Renal cortical epithelial cell (primary cell): ENCODE data around the gene PDK2. TPM values are rescaled to one million over a fixed set of nuclear protein-coding genes. Genes with fewer than 3 reads are reported as not detected.

ENCODE experiments used
- DNase-seq: peaks from one replicate; pipeline ENCODE4 v3.0.0-alpha.2; 2011; ENCODE audit warnings: low read depth
- total RNA-seq: library from RNA; depleted of rRNA; stranded (reverse); fragments of >200 nt; gene quantifications from 2 replicates; pipeline ENCODE4 v1.2.3, GENCODE V29; 2014

PDK2 gene
- total RNA-seq, 1 donor from 2014 or later: 37.9 TPM

GRCh38 chr17:50135316-50136095, 40.4 kb downstream of the PDK2 start:
- DNase-seq: peak; percentile 39

- DNase-seq: no peak
These were observed 41.0 kb downstream of the PDK2 start for GRCh38 chr17:50136096-50136687.

- no peak for DNase-seq
These were observed 41.9 kb downstream of the PDK2 start for GRCh38 chr17:50137042-50137441.

- no peak for DNase-seq
These were observed 44.1 kb downstream of the PDK2 start for GRCh38 chr17:50139185-50139783.

GRCh38 chr17:50139950-50140885, 45.1 kb downstream of the PDK2 start:
- peak; percentile 42 for DNase-seq

- DNase-seq: no peak
These were observed 46.0 kb downstream of the PDK2 start for GRCh38 chr17:50141026-50141744.

GRCh38 chr17:50141745-50142110, 46.6 kb downstream of the PDK2 start:
- DNase-seq: no peak

- no peak for DNase-seq
These were observed 48.5 kb downstream of the PDK2 start for GRCh38 chr17:50143461-50144176.

GRCh38 chr17:50144355-50144754, 49.2 kb downstream of the PDK2 start:
- no peak for DNase-seq

GRCh38 chr17:50144845-50145531, 49.8 kb downstream of the PDK2 start:
- DNase-seq: no peak

- no peak for DNase-seq
These were observed 50.5 kb downstream of the PDK2 start for GRCh38 chr17:50145532-50146229.

GRCh38 chr17:50146230-50146926, 51.2 kb downstream of the PDK2 start:
- no peak for DNase-seq

- no peak for DNase-seq
These were observed 51.9 kb downstream of the PDK2 start for GRCh38 chr17:50146927-50147665.

- no peak for DNase-seq
These were observed 52.7 kb downstream of the PDK2 start for GRCh38 chr17:50147841-50148225.

GRCh38 chr17:50148226-50149090, 53.3 kb downstream of the PDK2 start:
- DNase-seq: no peak

GRCh38 chr17:50149091-50149416, 53.9 kb downstream of the PDK2 start:
- no peak for DNase-seq
